CD4-positive, alpha-beta T cell treated with Interleukin-4 for 4 hours (primary cell): Measurements from ENCODE around the gene CTRL.
A peak's percentile ranks its signal among the peaks of the same experiment; 100 is the strongest.
"Not testable (repeated sequence)": the region's sequence is repeated elsewhere in the genome, so short reads cannot be mapped to it uniquely, and the experiment has no call there.

Source experiments
- DNase-seq: peaks from one replicate; pipeline ENCODE4 v3.0.0-alpha.2; 2020

CTRL gene

DNA sequence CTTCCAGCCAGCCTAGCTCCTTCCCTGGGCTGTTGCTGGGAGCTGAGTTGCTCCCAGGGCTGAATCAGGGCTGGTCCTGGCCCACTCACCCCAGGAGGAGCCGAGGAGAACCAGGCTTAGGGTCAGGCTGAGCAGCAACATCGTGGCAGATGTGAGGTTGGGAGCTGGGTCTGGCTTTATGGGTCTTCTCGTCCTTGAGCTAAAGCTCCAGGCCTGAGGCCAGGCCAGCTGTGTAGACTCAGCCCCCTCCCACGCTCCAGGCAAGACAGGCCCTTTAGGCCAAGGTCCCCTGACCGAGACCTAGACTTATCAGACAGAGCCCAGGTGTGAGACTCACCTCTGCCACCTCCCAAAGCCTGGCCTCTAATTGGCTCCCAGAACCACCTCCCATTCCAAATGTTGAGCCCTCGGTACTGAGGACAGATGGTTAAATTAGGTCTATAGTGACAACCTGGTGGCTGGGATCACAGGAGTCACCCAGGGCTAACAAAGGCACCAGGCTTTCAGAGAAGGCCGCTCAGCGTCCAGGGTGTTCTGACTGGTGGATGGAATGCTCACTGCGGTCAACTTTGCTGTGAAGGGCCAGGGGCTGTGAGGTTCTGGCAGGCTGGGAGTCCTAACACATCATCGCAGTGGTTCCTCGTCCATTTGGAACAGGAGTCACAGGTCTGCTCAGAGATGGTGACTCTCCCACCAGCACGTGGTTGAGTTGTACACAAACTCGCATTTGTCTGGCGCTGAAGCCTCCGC lies at the start of gene CTRL:
Gene CTRL, minus strand, starts transcription at position 151 of the 750 bp plus-strand sequence. Its CDS starts 10 bp downstream, at position 141.
- DNase-seq: no peak

- no peak for DNase-seq
Measured at GRCh38 chr16:67979955-67980678, 48.5 kb upstream of the CTRL start, which contains the start of gene DPEP3. TSS of gene DPEP3 (minus strand) at chr16:67980499. CDS start at chr16:67980380, 119 bp downstream.

GRCh38 chr16:67977469-67978227 lies 46.0 kb upstream of the CTRL start:
- no peak for DNase-seq

DNA sequence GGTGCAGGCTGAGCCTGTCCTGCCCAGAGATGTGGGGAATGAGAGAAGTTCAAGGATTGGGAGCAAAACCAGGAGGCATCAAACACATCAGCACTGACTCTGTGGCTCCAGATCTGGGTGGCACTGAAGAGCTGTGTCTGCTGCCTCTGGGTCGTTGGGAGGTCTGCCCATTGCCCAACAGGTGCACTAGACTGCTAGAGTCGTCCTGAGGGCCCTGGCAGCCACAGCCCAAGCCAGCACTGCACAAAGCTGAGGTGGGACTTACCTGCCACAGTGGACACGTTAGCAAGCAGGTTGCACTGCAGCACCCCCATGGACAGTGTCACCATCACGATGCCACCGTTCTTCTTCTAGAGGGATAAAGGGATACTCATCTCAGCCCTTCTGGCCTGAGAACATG lies 45.3 kb upstream of the CTRL start:
- DNase-seq: no peak

- no peak for DNase-seq
Measured at GRCh38 chr16:67976205-67976604, 44.5 kb upstream of the CTRL start.

DNA sequence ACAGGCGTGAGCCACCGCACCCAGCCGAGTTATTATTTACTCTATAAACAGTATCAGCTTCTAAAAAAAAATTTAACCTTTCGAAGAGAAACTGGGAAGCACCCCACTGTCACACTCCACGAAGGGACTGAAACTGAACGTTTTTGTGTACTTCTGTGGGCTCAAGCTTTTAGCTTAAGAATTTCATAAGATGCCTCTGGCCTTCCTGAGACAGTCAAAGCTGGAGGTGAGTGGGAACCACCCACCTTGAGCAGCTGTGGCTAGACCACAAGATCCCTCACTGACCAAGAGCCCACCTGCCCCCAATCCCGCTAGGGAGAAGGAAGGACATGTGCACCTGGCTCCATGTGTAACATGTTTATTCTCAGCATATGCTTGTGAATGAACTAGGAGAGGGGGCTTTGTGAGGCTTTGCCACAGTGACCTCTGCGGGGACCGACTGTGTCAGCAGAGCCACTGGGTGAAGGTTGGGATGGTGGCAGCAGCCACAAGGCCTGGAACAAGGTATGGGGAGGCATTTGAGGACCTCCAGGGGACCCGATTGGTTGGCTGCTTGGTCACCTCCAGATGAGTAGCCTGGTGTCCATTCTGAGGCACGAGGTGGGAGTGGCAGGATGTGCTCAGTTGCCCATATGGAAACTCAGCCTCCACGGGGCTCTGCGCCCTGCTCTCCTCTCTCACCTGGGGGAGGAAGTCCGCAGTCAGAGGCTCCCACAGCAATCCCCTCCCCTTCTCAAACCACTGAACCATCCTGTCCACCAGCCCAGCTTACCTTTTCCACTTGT lies 43.9 kb upstream of the CTRL start:
- no peak for DNase-seq

DNA sequence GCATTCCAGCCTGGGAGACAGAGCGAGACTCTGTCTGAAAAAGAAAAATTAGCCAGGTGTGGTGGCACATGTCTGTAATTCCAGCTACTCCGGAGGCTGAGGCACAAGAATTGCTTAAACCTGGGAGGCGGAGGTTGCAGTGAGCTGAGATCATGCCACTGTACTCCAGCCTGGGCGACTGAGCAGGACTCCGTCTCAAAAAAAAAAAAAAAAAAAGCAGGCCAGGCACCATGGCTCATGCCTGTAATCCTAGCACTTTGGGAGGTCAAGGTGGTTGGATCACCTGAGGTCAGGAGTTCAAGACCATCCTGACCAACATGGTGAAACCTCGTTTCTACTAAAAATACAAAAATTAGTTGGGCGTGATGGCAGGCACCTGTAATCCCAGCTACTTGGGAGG lies 40.6 kb upstream of the CTRL start:
- not testable (repeated sequence) for DNase-seq

GRCh38 chr16:67971111-67971510 lies 39.4 kb upstream of the CTRL start:
- no peak for DNase-seq

DNA sequence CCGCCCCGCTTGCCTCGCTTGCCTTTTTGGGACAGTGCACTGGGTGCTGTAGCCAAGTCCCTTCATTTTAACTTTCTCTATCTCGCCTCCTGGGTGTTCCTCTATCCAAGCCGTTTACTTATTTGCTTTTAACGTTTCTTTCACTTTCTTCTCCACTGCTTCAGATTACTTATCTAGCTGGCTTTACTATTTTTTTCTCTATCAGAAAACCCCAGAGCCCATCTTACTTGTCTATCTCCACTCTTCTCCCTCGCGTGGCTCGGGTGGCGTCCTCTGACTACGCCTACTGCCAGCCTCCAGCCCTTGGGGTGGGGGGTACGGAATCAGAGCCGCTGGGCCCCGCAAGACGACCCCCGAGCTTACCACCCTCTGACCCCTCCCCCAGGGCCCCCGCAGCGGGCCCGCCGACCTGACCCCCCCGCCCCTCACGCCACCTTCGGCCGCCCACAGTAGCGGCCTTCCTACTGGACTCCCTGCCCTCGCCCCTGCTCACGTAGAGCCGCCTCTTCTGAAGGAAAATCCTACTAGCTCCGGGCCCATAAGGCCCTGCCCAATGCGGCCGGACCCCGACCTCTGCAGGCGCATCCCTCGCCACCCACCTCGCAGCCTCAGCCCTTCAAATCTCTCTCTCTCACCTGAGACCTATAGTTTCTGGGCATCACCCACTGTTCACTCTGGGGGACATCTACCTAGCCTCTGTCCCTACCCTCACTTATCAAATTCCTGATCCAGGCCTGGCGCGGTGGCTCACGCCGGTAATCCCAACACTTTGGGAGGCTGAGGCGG lies 37.8 kb upstream of the CTRL start:
- DNase-seq: no peak

DNA sequence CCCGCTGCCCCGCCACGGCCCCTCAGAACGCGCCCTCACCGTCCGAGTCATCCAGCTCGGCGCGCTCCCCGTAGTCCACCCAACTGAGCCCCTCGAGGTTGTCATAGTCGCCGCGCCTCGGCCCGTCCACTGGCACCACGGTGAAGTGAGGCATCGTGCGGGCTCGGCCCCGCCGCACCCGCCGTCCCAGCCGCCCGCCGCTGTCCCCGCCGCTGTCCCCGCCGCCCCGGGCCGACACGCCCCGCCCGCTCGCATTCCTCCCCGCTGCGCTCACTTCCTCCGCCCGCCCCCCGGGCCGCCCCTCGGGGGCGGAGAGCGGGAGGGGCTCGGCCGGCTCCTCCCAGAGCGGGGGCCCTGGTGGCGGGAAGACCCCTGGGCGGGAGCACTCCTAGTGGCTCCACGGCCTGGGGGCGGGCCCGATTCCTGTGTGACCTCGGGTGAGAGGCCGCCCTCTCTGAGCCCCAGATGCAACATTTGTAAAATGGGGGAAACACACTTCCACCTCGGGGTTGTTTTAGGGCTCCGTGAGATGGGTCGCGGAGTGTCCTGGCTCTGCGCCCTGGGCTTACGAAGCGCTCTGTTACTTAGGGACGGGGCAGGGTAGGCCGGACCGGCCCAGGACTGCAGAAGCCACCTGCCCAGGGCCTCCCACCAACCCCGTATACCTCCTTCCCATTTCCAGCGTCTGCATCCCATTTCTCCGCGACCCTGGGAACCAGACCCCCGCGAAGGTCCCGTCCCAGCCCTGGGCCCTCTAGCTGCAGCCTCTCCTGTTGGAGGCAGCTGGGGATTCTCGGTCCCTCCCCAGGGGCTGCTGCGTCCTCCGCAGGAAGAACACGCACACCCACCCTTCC lies 37.0 kb upstream of the CTRL start, which contains the start of gene SLC12A4:
Gene SLC12A4, minus strand, starts transcription at position 238 of the 854 bp plus-strand sequence. Its CDS starts 84 bp downstream, at position 154.
- peak; percentile 82 for DNase-seq

DNA sequence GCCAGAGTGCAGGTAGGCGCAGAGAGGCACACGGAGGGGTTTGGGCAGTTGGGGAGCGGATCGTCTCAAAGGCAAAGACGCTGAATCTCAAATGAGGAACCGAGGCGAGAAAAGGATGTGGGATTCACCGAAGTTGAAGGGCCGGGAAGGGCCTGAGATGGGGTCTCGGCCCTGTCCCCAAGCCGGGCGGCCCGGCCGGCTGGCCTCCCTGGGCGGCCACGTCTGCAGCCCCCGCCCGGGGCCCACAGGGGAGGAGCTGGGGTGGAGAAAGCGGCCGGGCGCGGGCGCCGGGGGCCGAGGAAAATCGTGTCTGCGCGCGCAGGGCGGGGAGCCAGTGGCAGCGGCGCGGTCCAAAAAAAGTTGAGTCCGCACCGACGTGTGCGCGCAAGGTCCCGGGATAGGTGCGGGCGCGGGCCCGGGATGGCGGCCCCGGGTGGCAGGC lies 36.3 kb upstream of the CTRL start:
- DNase-seq: no peak

- DNase-seq: peak; percentile 31
Measured at GRCh38 chr16:67967183-67967957, 35.7 kb upstream of the CTRL start.

DNA sequence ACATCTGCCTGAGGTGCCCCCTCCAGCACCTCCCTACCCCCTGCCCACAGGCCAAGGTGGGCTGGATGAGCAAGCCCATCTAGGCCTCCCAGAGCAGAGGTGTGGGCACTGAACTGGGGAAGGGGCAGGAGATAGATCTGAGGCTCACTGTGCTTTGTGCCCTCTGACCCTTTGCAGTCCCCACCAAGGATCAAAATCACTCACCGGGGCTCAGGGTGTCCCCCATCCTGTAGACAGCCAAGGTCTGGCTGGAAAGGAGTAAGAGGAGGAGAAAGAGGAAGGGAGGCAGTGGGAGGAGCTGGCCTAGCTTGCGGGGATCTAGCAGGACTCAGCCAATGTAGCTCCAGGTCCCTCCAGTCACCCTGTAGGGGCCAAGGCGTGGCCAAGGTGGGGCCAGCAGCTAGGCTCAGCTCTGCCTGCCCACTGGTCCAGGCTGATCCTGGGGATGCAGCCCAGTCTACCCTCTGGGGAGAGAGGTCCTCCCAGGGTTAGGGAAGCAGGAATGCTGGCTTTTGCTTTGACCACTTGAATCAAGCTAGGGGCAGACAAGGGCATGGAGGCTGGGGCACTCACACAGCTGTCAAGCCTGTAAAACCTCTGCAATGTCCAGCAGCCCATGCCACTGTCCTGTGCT lies 35.0 kb upstream of the CTRL start:
- DNase-seq: no peak

GRCh38 chr16:67965668-67966548 lies 34.2 kb upstream of the CTRL start:
- no peak for DNase-seq

- no peak for DNase-seq
Measured at GRCh38 chr16:67964477-67965131, 32.9 kb upstream of the CTRL start.

DNA sequence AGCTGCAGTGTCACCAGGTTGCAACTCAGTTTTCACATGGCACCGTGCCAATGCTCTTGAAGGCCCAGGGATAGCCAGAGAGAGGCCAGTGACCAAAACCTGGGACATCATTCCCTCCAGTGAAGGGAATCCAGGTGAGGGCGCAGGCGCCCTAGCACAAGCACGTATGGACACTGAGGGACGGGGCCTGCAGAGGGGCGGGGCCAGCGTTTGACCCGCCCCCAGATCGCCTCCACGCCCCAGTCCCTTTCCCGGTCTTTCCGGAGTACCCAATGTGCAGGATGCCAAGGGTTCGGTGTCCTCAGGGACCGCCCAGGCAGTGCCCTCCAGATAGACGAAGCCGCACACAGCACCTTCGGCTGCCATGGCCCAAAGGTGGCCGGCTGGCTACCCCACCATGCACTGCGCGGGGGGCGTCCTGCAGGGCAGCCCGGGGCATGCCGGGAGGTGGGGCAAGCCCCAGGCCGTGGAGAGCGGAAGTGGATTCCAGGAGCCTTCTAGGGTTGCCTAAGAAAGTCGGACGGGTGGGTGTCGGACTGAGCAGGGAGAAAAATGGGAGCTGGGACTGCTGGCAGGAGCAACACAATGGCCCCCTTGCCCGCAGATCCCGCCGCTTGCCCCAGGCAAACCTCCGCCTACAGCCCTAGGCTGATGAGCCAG lies 32.1 kb upstream of the CTRL start:
- no peak for DNase-seq

GRCh38 chr16:67963292-67963661 lies 31.6 kb upstream of the CTRL start:
- no peak for DNase-seq
